ENCODE measurements around the gene IKZF3.

DNA sequence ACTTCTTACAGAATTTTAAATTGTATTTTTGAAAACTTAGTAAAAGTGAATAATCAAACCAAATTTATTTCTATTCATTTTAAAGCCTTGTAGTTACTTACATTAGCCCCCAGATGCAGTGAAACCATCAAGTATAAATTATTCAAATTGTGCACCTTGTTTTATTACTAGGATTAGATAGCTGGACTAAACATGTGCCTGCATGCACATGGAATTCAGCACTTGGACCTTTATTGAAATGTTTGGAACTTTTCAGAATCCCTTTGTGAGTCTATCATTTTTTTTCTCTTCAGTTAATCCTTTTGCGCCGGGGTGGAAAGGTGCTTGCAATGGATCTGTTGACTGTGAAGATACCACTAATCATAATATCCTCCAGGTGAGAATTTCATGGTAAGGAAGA is 8.6 kb upstream of the IKZF3 start:
- TF ChIP-seq, protein P1, sequence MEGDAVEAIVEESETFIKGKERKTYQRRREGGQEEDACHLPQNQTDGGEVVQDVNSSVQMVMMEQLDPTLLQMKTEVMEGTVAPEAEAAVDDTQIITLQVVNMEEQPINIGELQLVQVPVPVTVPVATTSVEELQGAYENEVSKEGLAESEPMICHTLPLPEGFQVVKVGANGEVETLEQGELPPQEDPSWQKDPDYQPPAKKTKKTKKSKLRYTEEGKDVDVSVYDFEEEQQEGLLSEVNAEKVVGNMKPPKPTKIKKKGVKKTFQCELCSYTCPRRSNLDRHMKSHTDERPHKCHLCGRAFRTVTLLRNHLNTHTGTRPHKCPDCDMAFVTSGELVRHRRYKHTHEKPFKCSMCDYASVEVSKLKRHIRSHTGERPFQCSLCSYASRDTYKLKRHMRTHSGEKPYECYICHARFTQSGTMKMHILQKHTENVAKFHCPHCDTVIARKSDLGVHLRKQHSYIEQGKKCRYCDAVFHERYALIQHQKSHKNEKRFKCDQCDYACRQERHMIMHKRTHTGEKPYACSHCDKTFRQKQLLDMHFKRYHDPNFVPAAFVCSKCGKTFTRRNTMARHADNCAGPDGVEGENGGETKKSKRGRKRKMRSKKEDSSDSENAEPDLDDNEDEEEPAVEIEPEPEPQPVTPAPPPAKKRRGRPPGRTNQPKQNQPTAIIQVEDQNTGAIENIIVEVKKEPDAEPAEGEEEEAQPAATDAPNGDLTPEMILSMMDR (IDR thresholded peaks at IDR 0.05) = peak in 2 of 6 experiments; percentile 54
- TF ChIP-seq POLR2A (IDR thresholded peaks at IDR 0.05) = no peak

All from thyroid gland (tissue), 4 donors.